Left colon (tissue), 2 donors: ENCODE results near the gene NT5C2. TPM values are rescaled to one million over a fixed set of nuclear protein-coding genes. Genes with fewer than 3 reads are reported as not detected.
A peak's percentile ranks its signal among the peaks of the same experiment; 100 is the strongest.

Experiments used
- ATAC-seq: fragments of 200-7000 bp; cut with Tn5 transposase; one replicate; pipeline ENCODE4 v1.9.1; 2020; ENCODE audit warnings: mild to moderate bottlenecking, moderate library complexity
- DNase-seq, 2 donors: peaks; one replicate each; pipeline ENCODE4 v3.0.0-alpha.2; 2020
- intact Hi-C, 2 donors: fragments of 100-400 bp; cut with DNase I in 1 of 2; cut with micrococcal nuclease in 1 of 2; formaldehyde crosslinking; loops; one replicate each; pipeline versions ENCODE4 v1.11.2 to v1.14.0; 2022; cut with DNase I, micrococcal nuclease
- total RNA-seq, 2 donors: library from RNA; stranded (reverse); fragmentation: NEBNext Ultra II Directional; extraction: Animal tissue kit (Norgen Biotek cat#: 25700); gene quantifications; one replicate each; pipeline ENCODE4 v1.2.1, GENCODE V29; 2021
- donor health status: DM: no; HTN: no; CAD: no.
- donor health status: DM: yes; HTN: yes; CAD: no.

Gene NT5C2
- total RNA-seq, 2 donors from 2014 or later, result 87.2 to 99.3 TPM

GRCh38 chr10:103049237-103049636 is 143.8 kb downstream of the NT5C2 start:
- intact Hi-C loops, result no loop called here
- ATAC-seq (no peak), DNase-seq (no peak)

GRCh38 chr10:103047381-103047780 is 145.7 kb downstream of the NT5C2 start:
- ATAC-seq, result no peak

GRCh38 chr10:103045961-103046360 is 147.1 kb downstream of the NT5C2 start:
- ATAC-seq (no peak), DNase-seq (no peak)
- intact Hi-C loops, result no loop called here

More at GRCh38 chr10:103047381-103047780, 145.7 kb downstream of the NT5C2 start:
- intact Hi-C loops, result no loop called here
- no peak for DNase-seq

- intact Hi-C loops, result no loop called here
- ATAC-seq (no peak), DNase-seq (no peak)
Observed at GRCh38 chr10:103044942-103045489, 148.1 kb downstream of the NT5C2 start.

GRCh38 chr10:103042908-103043307 is 150.2 kb downstream of the NT5C2 start:
- intact Hi-C loops, result no loop called here
- no peak for DNase-seq
- ATAC-seq, result no peak

- ATAC-seq, result peak; percentile 45
Observed at GRCh38 chr10:103042129-103042528, 150.9 kb downstream of the NT5C2 start.

GRCh38 chr10:103041391-103041790 is 151.7 kb downstream of the NT5C2 start:
- ATAC-seq (no peak), DNase-seq (no peak)
- intact Hi-C loops, result no loop called here

More at GRCh38 chr10:103042129-103042528, 150.9 kb downstream of the NT5C2 start:
- intact Hi-C loops, result no loop called here
- DNase-seq, result no peak

- intact Hi-C loops, result no loop called here
- ATAC-seq, result no peak
- DNase-seq, result no peak
Observed at GRCh38 chr10:103040418-103040817, 152.7 kb downstream of the NT5C2 start.

- no peak for ATAC-seq
- no peak for DNase-seq
- intact Hi-C loops, result no loop called here
Observed at GRCh38 chr10:103038570-103038969, 154.5 kb downstream of the NT5C2 start.

Other genes starting within 250 kb of the NT5C2 start
- not detected for gene RPEL1, start 52.6 kb upstream of the NT5C2 start, total RNA-seq
- gene INA, start 83.9 kb upstream of the NT5C2 start, total RNA-seq, result under 1 TPM; 0.18 to 0.78 TPM
- gene PCGF6, start 157.9 kb upstream of the NT5C2 start, total RNA-seq, result 1 to 10 TPM; 6.5 to 6.7 TPM
- 1 to 10 TPM; 4.3 to 4.5 TPM for gene TAF5, start 174.7 kb upstream of the NT5C2 start, total RNA-seq
- 100 to 1,000 TPM; 480 to 668 TPM for gene ATP5MK, start 203.2 kb upstream of the NT5C2 start, total RNA-seq
- 10 to 100 TPM; 17.9 to 26.3 TPM for gene PDCD11, start 203.4 kb upstream of the NT5C2 start, total RNA-seq